ENCODE data around the gene MRPL14.
"Not testable (repeated sequence)": the region's sequence is repeated elsewhere in the genome, so short reads cannot be mapped to it uniquely, and the experiment has no call there.

MRPL14 gene

GRCh38 chr6:44145839-44146238, 18.6 kb upstream of the MRPL14 start:
- no peak overlapping the region for H3K27ac ChIP-seq
- peaks cover 0 to 25% (median 6%) of the 10 kb centered on the region in 11 experiments; a peak in 14 of 22 replicates for H4K20me1 ChIP-seq
- H3K36me3 ChIP-seq = peaks cover 20 to 95% (median 69%) of the 10 kb centered on the region in 11 experiments
- no peaks in the 10 kb centered on the region for H3K27me3 ChIP-seq
- H3K4me2 ChIP-seq = no peak overlapping the region
- no peaks in the 10 kb centered on the region for H3K9me3 ChIP-seq (replicated peaks in 1 of 11)
- no peak for TF ChIP-seq Cebpa-rat (IDR thresholded peaks at IDR 0.05)
- peaks cover 0 to 29% (median 20%) of the 10 kb centered on the region in 10 experiments; a peak in 16 of 20 replicates for H3K4me1 ChIP-seq
- no peak overlapping the region for H3K4me3 ChIP-seq
- H3K9ac ChIP-seq = no peak overlapping the region

- H3K9me3 ChIP-seq (replicated peaks in 1 of 11); H3K27me3 ChIP-seq; H3K4me3 ChIP-seq; H3K27ac ChIP-seq; H3K4me2 ChIP-seq; H3K9ac ChIP-seq: not testable (repeated sequence)
- Histone ChIP-seq H3K36me3 (peaks cover 31 to 99% (median 76%) of the 10 kb centered on the region in 11 experiments), H4K20me1 (peaks cover 0 to 19% (median 0%) of the 10 kb centered on the region in 11 experiments; a peak in 5 of 22 replicates), H3K4me1 (peaks cover 0 to 16% (median 7%) of the 10 kb centered on the region in 10 experiments; a peak in 9 of 20 replicates)
Observed at GRCh38 chr6:44144536-44144935, 17.3 kb upstream of the MRPL14 start.

GRCh38 chr6:44143731-44144130, 16.5 kb upstream of the MRPL14 start:
- Histone ChIP-seq H3K4me1 (peaks cover 2 to 13% (median 7%) of the 10 kb centered on the region in 10 experiments; a peak in 16 of 20 replicates), H3K9ac (no peak overlapping the region), H3K36me3 (peaks cover 30 to 99% (median 71%) of the 10 kb centered on the region in 11 experiments), H4K20me1 (peaks cover 0 to 22% (median 0%) of the 10 kb centered on the region in 11 experiments; a peak in 4 of 22 replicates), H3K4me3 (no peak overlapping the region), H3K27me3 (no peaks in the 10 kb centered on the region), H3K4me2 (no peak overlapping the region), H3K27ac (no peak overlapping the region), H3K9me3 (replicated peaks in 1 of 11) (no peaks in the 10 kb centered on the region)
- TF ChIP-seq Cebpa-rat (IDR thresholded peaks at IDR 0.05) = no peak

- no peak for TF ChIP-seq Cebpa-rat (IDR thresholded peaks at IDR 0.05)
- Histone ChIP-seq H3K9me3 (replicated peaks in 1 of 11) (no peaks in the 10 kb centered on the region), H3K4me2 (no peak overlapping the region), H3K27ac (no peak overlapping the region), H3K4me3 (no peak overlapping the region), H3K27me3 (no peaks in the 10 kb centered on the region), H3K9ac (no peak overlapping the region), H3K4me1 (peaks cover 7 to 15% (median 9%) of the 10 kb centered on the region in 10 experiments; a peak in 16 of 20 replicates), H3K36me3 (peaks cover 21 to 96% (median 62%) of the 10 kb centered on the region in 11 experiments; a peak in 21 of 22 replicates), H4K20me1 (peaks cover 0 to 15% (median 0%) of the 10 kb centered on the region in 11 experiments; a peak in 4 of 22 replicates)
Observed at GRCh38 chr6:44142835-44143234, 15.6 kb upstream of the MRPL14 start.

- no peak for TF ChIP-seq Cebpa-rat (IDR thresholded peaks at IDR 0.05)
- Histone ChIP-seq H3K4me1 (peaks cover 14 to 26% (median 19%) of the 10 kb centered on the region in 10 experiments), H3K36me3 (peaks cover 20 to 97% (median 49%) of the 10 kb centered on the region in 11 experiments), H3K4me2 (no peak overlapping the region), H4K20me1 (peaks cover 0 to 22% (median 2%) of the 10 kb centered on the region in 11 experiments; a peak in 12 of 22 replicates), H3K4me3 (no peak overlapping the region), H3K9me3 (replicated peaks in 1 of 11) (no peaks in the 10 kb centered on the region), H3K27ac (no peak overlapping the region), H3K27me3 (no peaks in the 10 kb centered on the region), H3K9ac (no peak overlapping the region)
Observed at GRCh38 chr6:44139351-44139743, 12.1 kb upstream of the MRPL14 start.

- Histone ChIP-seq H3K36me3 (peaks cover 20 to 95% (median 44%) of the 10 kb centered on the region in 11 experiments), H4K20me1 (peaks cover 0 to 27% (median 7%) of the 10 kb centered on the region in 11 experiments; a peak in 12 of 22 replicates), H3K4me3 (no peak overlapping the region), H3K27ac (no peak overlapping the region), H3K9me3 (replicated peaks in 1 of 11) (no peaks in the 10 kb centered on the region), H3K27me3 (no peaks in the 10 kb centered on the region), H3K4me1 (peaks cover 14 to 31% (median 22%) of the 10 kb centered on the region in 10 experiments), H3K4me2 (peak overlapping the region in 6 of 11 experiments; percentile 17 to 59 (median 40); a peak in 10 of 22 replicates), H3K9ac (peak overlapping the region in 4 of 11 experiments; percentile 6 to 56 (median 30); a peak in 4 of 22 replicates)
- no peak for TF ChIP-seq Cebpa-rat (IDR thresholded peaks at IDR 0.05)
Observed at GRCh38 chr6:44138717-44139350, 11.6 kb upstream of the MRPL14 start.

- Histone ChIP-seq H3K9ac (no peak overlapping the region), H4K20me1 (peaks cover 0 to 57% (median 19%) of the 10 kb centered on the region in 11 experiments; a peak in 12 of 22 replicates), H3K36me3 (peaks cover 18 to 65% (median 29%) of the 10 kb centered on the region in 11 experiments), H3K27ac (no peak overlapping the region), H3K27me3 (no peaks in the 10 kb centered on the region), H3K4me2 (peak overlapping the region in 8 of 11 experiments; percentile 14 to 92 (median 56); a peak in 8 of 22 replicates), H3K4me1 (peaks cover 36 to 60% (median 49%) of the 10 kb centered on the region in 10 experiments), H3K9me3 (replicated peaks in 1 of 11) (no peaks in the 10 kb centered on the region), H3K4me3 (no peak overlapping the region)
- no peak for TF ChIP-seq Cebpa-rat (IDR thresholded peaks at IDR 0.05)
Observed at GRCh38 chr6:44135875-44136274, 8.6 kb upstream of the MRPL14 start.

GRCh38 chr6:44135173-44135758, 8.0 kb upstream of the MRPL14 start:
- no peaks in the 10 kb centered on the region for H3K27me3 ChIP-seq
- H3K4me1 ChIP-seq = peaks cover 36 to 64% (median 50%) of the 10 kb centered on the region in 10 experiments
- H3K9ac ChIP-seq = peak overlapping the region in 3 of 11 experiments; percentile 7 to 38 (median 8); a peak in 1 of 22 replicates
- peaks cover 12 to 59% (median 23%) of the 10 kb centered on the region in 11 experiments for H3K36me3 ChIP-seq
- H4K20me1 ChIP-seq = peaks cover 0 to 63% (median 19%) of the 10 kb centered on the region in 11 experiments; a peak in 13 of 22 replicates
- TF ChIP-seq Cebpa-rat (IDR thresholded peaks at IDR 0.05) = no peak
- H3K27ac ChIP-seq = no peak overlapping the region
- H3K4me3 ChIP-seq = no peak overlapping the region
- no peaks in the 10 kb centered on the region for H3K9me3 ChIP-seq (replicated peaks in 1 of 11)
- peak overlapping the region in 8 of 11 experiments; percentile 14 to 92 (median 56); a peak in 15 of 22 replicates for H3K4me2 ChIP-seq
